ENCODE data around the gene INO80C.
"Not testable (repeated sequence)": the region's sequence is repeated elsewhere in the genome, so short reads cannot be mapped to it uniquely, and the experiment has no call there.

The INO80C gene

GRCh38 chr18:35454803-35455202 is 43.0 kb downstream of the INO80C start:
- Mint-ChIP-seq H3K9me3 (peaks cover 6% of the 10 kb centered on the region), H3K36me3 (ENCODE audit: low read depth) (no peaks in the 10 kb centered on the region), H3K27ac (no peak overlapping the region), H3K27me3 (no peaks in the 10 kb centered on the region), H3K4me3 (no peak overlapping the region), H3K4me1 (ENCODE audit: low read depth) (peaks cover 27% of the 10 kb centered on the region)
- intact Hi-C loops (cut with micrococcal nuclease): loop anchor here (5.0 kb wide), 1 partner anchor 38 kb away; no protein-coding TSS in a partner anchor

DNA sequence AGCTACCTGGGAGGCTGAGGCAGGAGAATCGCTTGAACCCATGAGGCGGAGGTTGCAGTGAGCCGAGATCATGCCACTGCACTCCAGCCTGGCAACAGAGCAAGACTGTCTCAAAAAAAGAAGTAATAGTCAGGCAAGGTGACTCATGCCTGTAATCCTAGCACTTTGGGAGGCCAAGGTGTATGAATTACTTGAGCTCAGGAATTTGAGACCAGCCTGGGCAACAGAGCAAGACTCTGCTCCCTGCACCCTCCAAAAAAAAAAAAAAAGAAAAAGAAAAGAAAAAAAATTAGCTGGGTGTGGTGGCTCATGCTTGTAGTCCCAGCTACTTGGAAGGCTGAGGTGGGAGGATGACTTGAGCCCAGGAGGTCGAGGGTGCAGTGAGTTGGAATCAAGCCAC is 44.7 kb downstream of the INO80C start:
- H3K4me3 Mint-ChIP-seq; H3K27ac Mint-ChIP-seq; intact Hi-C loops (cut with micrococcal nuclease); H3K9me3 Mint-ChIP-seq; H3K27me3 Mint-ChIP-seq; H3K4me1 Mint-ChIP-seq (ENCODE audit: low read depth); H3K36me3 Mint-ChIP-seq (ENCODE audit: low read depth): not testable (repeated sequence)

DNA sequence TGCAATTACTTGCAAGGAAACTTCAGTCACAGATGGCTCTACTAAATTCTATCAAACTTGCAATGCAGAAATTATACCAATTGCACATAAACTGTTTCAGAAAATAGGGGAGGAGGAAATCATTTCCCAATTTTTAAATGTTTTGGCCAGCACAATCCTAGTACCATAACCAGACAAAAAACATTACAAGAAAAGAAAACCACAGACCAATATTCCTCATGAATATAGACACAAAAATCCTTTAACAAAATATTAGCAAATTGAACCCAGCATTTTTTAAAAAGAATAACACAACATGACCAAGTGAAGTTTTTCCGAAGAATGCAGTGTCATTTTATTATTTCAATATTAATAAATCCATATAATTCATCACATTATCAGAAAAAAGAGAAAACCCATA is 45.8 kb downstream of the INO80C start:
- Mint-ChIP-seq H3K4me1 (ENCODE audit: low read depth) (peaks cover 6% of the 10 kb centered on the region), H3K27ac (no peak overlapping the region), H3K27me3 (no peaks in the 10 kb centered on the region)

GRCh38 chr18:35451032-35451431 is 46.7 kb downstream of the INO80C start:
- no peak overlapping the region for H3K4me3 Mint-ChIP-seq
- intact Hi-C loops (cut with micrococcal nuclease): no loop called here
- no peak overlapping the region for H3K27ac Mint-ChIP-seq
- no peaks in the 10 kb centered on the region for H3K36me3 Mint-ChIP-seq (ENCODE audit: low read depth)
- H3K27me3 Mint-ChIP-seq: no peaks in the 10 kb centered on the region
- peaks cover 2% of the 10 kb centered on the region for H3K4me1 Mint-ChIP-seq (ENCODE audit: low read depth)
- peaks cover 2% of the 10 kb centered on the region for H3K9me3 Mint-ChIP-seq

More for the DNA sequence above, 45.8 kb downstream of the INO80C start:
- Mint-ChIP-seq H3K9me3 (peaks cover 6% of the 10 kb centered on the region), H3K36me3 (ENCODE audit: low read depth) (no peaks in the 10 kb centered on the region), H3K4me3 (no peak overlapping the region)
- intact Hi-C loops (cut with micrococcal nuclease): no loop called here

- H3K4me3 Mint-ChIP-seq: no peak overlapping the region
Measured at GRCh38 chr18:35444636-35445035, 53.1 kb downstream of the INO80C start.

DNA sequence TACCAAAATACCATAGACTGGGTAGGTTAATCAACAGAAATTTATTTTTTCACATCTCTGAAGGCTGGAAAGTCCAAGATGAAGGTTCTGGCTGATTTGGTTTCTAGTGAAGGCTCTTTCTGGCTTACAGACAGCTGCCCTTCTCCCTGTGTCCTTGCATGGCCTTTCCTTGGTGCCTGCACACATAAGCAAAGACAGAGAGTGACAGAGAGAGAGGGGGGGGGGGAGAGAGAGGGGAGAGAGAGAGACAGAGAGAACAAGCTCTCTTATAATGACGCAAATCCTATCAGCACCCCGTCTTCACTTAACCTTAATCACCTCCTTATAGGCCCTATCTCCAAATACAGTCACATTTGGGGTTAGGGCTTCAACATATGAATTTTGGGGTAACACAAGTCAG is 53.9 kb downstream of the INO80C start:
- Mint-ChIP-seq H3K36me3 (ENCODE audit: low read depth) (no peaks in the 10 kb centered on the region), H3K9me3 (no peaks in the 10 kb centered on the region), H3K4me1 (ENCODE audit: low read depth) (peaks cover 12% of the 10 kb centered on the region), H3K27ac (no peak overlapping the region), H3K27me3 (peaks cover 6% of the 10 kb centered on the region), H3K4me3 (no peak overlapping the region)
- intact Hi-C loops (cut with micrococcal nuclease): no loop called here

More at GRCh38 chr18:35444636-35445035, 53.1 kb downstream of the INO80C start:
- Mint-ChIP-seq H3K27ac (peak overlapping the region; percentile 36), H3K27me3 (peaks cover 6% of the 10 kb centered on the region), H3K4me1 (ENCODE audit: low read depth) (peaks cover 12% of the 10 kb centered on the region), H3K9me3 (no peaks in the 10 kb centered on the region), H3K36me3 (ENCODE audit: low read depth) (no peaks in the 10 kb centered on the region)
- intact Hi-C loops (cut with micrococcal nuclease): no loop called here

DNA sequence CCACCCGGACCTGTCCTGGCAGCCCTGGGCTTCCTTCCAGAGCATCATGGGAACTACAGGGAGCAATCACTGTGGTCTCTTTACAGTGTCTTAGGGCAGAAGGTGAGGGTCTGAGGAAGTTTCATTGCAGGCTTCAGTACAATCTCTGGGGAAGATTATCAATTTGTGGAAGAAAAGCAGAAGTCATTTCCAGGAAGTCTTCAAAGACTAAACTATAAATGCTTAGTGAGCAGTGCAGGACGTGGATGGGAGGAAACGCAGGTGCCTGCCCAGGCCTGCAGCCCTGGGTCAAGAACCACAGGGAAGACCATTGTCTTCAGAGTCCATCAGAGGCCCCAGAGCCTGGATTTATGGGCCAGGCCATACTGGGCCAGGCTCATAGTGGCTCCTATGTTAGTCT is 54.3 kb downstream of the INO80C start:
- intact Hi-C loops (cut with micrococcal nuclease): no loop called here
- Mint-ChIP-seq H3K36me3 (ENCODE audit: low read depth) (no peaks in the 10 kb centered on the region), H3K4me1 (ENCODE audit: low read depth) (peaks cover 14% of the 10 kb centered on the region), H3K27ac (peak overlapping the region; percentile 37), H3K27me3 (peaks cover 6% of the 10 kb centered on the region), H3K9me3 (no peaks in the 10 kb centered on the region), H3K4me3 (no peak overlapping the region)

DNA sequence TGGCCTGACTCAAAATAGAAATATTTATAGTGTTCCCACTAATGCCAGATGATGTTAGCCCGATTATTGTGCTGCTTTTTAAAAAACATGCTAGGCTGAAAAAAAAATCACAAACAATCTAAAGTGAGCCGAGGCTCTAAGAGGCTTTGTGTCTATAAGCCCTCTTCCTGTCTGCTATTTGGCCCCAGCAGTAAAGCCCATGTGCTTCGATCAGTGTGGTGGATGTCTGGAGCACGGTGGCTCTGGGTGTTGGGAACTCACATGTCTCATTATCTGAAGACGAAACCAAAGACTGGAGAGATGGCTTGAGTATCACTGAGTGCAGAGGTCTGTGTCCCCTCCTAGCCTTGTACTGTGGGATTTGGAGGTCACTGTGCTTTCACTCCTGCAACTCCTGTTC is 55.1 kb downstream of the INO80C start:
- intact Hi-C loops (cut with micrococcal nuclease): no loop called here
- Mint-ChIP-seq H3K36me3 (ENCODE audit: low read depth) (no peaks in the 10 kb centered on the region), H3K27me3 (peaks cover 6% of the 10 kb centered on the region), H3K27ac (peak overlapping the region; percentile 37), H3K4me3 (no peak overlapping the region), H3K4me1 (ENCODE audit: low read depth) (peaks cover 21% of the 10 kb centered on the region), H3K9me3 (no peaks in the 10 kb centered on the region)

- Mint-ChIP-seq H3K9me3 (no peaks in the 10 kb centered on the region), H3K4me3 (no peak overlapping the region), H3K4me1 (ENCODE audit: low read depth) (peaks cover 21% of the 10 kb centered on the region), H3K27me3 (peaks cover 6% of the 10 kb centered on the region), H3K27ac (no peak overlapping the region), H3K36me3 (ENCODE audit: low read depth) (no peaks in the 10 kb centered on the region)
- intact Hi-C loops (cut with micrococcal nuclease): no loop called here
Measured at GRCh38 chr18:35441857-35442595, 55.7 kb downstream of the INO80C start.

- no peak overlapping the region for H3K27ac Mint-ChIP-seq
- H3K36me3 Mint-ChIP-seq (ENCODE audit: low read depth): peaks cover 5% of the 10 kb centered on the region
- peaks cover 8% of the 10 kb centered on the region for H3K27me3 Mint-ChIP-seq
- intact Hi-C loops (cut with micrococcal nuclease): no loop called here
- H3K4me3 Mint-ChIP-seq: no peak overlapping the region
- H3K9me3 Mint-ChIP-seq: peaks cover 14% of the 10 kb centered on the region
- peaks cover 19% of the 10 kb centered on the region for H3K4me1 Mint-ChIP-seq (ENCODE audit: low read depth)
Measured at GRCh38 chr18:35438480-35439234, 59.1 kb downstream of the INO80C start.

- Mint-ChIP-seq H3K27me3 (peaks cover 10% of the 10 kb centered on the region), H3K9me3 (peaks cover 14% of the 10 kb centered on the region), H3K27ac (no peak overlapping the region), H3K4me1 (ENCODE audit: low read depth) (peaks cover 11% of the 10 kb centered on the region), H3K4me3 (no peak overlapping the region), H3K36me3 (ENCODE audit: low read depth) (peaks cover 5% of the 10 kb centered on the region)
- intact Hi-C loops (cut with micrococcal nuclease): no loop called here
Measured at GRCh38 chr18:35437836-35438235, 59.9 kb downstream of the INO80C start.

DNA sequence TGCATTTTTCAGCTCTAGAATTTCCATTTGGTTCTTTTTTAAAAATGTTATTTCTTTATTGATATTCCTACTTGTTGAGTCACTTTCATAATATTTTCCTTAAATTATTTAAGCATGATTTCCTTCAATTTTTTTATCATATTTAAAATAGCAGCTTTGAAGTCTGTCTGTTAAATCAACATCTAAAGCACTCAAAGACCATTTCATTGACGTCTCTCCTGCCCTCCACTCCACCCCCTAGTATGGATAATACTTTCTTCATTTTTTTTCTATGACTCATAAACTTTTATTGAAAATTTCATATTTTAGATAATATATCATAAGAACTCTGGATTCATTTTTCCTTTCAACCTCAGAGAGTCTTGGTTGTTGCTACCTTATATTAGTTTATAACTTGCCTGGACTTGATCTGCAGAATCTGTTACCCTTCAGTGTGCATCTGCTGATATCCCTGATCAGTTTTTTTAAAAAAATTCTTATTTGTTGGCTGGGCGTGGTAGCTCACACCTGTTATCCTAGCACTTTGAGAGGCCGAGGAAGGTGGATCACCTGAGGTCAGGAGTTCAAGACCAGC is 61.6 kb downstream of the INO80C start:
- Mint-ChIP-seq H3K27me3 (peaks cover 10% of the 10 kb centered on the region), H3K4me1 (ENCODE audit: low read depth) (peaks cover 9% of the 10 kb centered on the region)
- intact Hi-C loops (cut with micrococcal nuclease): no loop called here

GRCh38 chr18:35435401-35435800 is 62.4 kb downstream of the INO80C start:
- H3K9me3 Mint-ChIP-seq: peaks cover 14% of the 10 kb centered on the region
- peaks cover 9% of the 10 kb centered on the region for H3K27me3 Mint-ChIP-seq
- no peak overlapping the region for H3K27ac Mint-ChIP-seq
- H3K36me3 Mint-ChIP-seq (ENCODE audit: low read depth): peaks cover 5% of the 10 kb centered on the region
- H3K4me3 Mint-ChIP-seq: no peak overlapping the region
- H3K4me1 Mint-ChIP-seq (ENCODE audit: low read depth): peaks cover 9% of the 10 kb centered on the region
- intact Hi-C loops (cut with micrococcal nuclease): no loop called here

More for the DNA sequence above, 61.6 kb downstream of the INO80C start:
- no peak overlapping the region for H3K27ac Mint-ChIP-seq
- no peak overlapping the region for H3K4me3 Mint-ChIP-seq
- H3K36me3 Mint-ChIP-seq (ENCODE audit: low read depth): peaks cover 5% of the 10 kb centered on the region
- peaks cover 14% of the 10 kb centered on the region for H3K9me3 Mint-ChIP-seq

DNA sequence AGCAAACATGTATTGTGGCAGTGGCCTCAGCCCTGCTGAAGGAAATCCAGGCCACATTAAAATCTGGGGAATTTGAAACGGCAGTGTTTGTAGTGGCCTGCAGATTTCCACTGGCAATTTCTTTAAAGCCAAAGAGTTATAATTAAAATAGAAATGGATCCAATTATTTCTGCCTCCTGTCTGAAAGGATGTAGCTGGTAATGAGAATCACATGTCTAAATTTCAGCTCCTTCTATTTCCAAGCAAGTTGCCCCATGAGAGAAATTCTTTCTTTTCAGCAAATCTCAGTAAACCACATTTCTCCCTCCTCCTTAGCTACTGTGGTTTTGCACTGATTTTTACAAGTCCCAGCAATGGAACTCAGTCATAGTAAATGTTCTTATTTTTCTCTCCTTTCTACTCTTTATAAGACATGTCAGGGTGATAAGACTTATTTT is 65.2 kb downstream of the INO80C start:
- Mint-ChIP-seq H3K36me3 (ENCODE audit: low read depth) (peaks cover 5% of the 10 kb centered on the region), H3K27me3 (peaks cover 4% of the 10 kb centered on the region), H3K27ac (no peak overlapping the region), H3K9me3 (peaks cover 14% of the 10 kb centered on the region), H3K4me3 (no peak overlapping the region), H3K4me1 (ENCODE audit: low read depth) (no peaks in the 10 kb centered on the region)
- intact Hi-C loops (cut with micrococcal nuclease): no loop called here

Data from dendritic cell treated with granulocyte-macrophage colony-stimulating factor and Interleukin-4, amounts not matched to agents 40 ng/mL and 50 ng/mL, for 4 days (primary cell).